Ectodermal cell (in vitro differentiated cells): ENCODE measurements around the gene LY9.

Source experiments
- H3K27ac ChIP-seq: 2 replicates; pipeline ENCODE4 v1.7.0; 2013; ENCODE audit warnings: mild to moderate bottlenecking, low read depth, low read length; ENCODE audit not compliant: insufficient read depth, poor library complexity, severe bottlenecking
- H3K27me3 ChIP-seq: 2 replicates; pipeline ENCODE4 v1.7.0; 2013; ENCODE audit warnings: mild to moderate bottlenecking, low read length; ENCODE audit not compliant: insufficient read depth, control insufficient read depth, poor library complexity, severe bottlenecking
- H3K36me3 ChIP-seq: one replicate; pipeline ENCODE4 v1.7.0; 2013; ENCODE audit warnings: low read length; ENCODE audit not compliant: control insufficient read depth, insufficient read depth
- H3K4me1 ChIP-seq: one replicate; pipeline ENCODE4 v1.7.0; 2013; ENCODE audit warnings: low read length; ENCODE audit not compliant: control insufficient read depth, insufficient read depth
- H3K4me3 ChIP-seq: 2 replicates; pipeline ENCODE4 v1.7.0; 2013; ENCODE audit warnings: low read depth, low read length, control low read depth; ENCODE audit not compliant: insufficient read depth
- H3K9me3 ChIP-seq: 2 replicates; pipeline ENCODE4 v1.7.0; 2013; ENCODE audit warnings: mild to moderate bottlenecking, low read length, moderate library complexity; ENCODE audit not compliant: control insufficient read depth
- WGBS, 2 experiments: methylation state at CpG; one replicate each; pipeline ENCODE4 v1.1.7; 2013; ENCODE audit warnings: missing lambda C conversion rate in 2 of 2; 5-methylcytosine and 5-hydroxymethylcytosine counted together

Gene LY9

GRCh38 chr1:160814316-160814715 lies 18.3 kb downstream of the LY9 start:
- H3K9me3 ChIP-seq, result no peaks in the 10 kb centered on the region
- no peak overlapping the region for H3K27ac ChIP-seq
- WGBS, 2 experiments, result 93 to 94% methylated on average over 6 of the region's 6 CpGs
- H3K4me1 ChIP-seq, result peaks cover 7% of the 10 kb centered on the region
- H3K4me3 ChIP-seq, result no peak overlapping the region
- no peaks in the 10 kb centered on the region for H3K27me3 ChIP-seq
- no peaks in the 10 kb centered on the region for H3K36me3 ChIP-seq

DNA sequence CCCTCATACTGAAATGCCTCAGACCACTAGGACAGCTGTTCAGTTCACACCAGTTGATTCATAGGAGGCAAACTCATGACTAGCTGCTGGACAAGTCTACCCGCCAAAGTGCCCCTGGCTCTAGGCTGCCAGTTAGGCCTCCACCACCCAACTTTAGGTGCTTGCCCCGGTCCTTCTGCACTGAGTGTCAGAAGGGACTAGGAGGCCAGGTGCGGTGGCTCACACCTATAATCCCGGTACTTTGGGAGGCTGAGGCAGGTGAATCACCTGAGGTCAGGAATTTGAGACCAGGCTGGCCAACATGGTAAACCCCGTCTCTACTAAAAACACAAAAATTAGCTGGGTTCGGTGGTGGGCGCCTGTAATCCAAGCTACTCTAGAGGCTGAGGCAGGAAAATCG lies 18.9 kb downstream of the LY9 start:
- peaks cover 7% of the 10 kb centered on the region for H3K4me1 ChIP-seq
- H3K27ac ChIP-seq, result no peak overlapping the region
- no peaks in the 10 kb centered on the region for H3K27me3 ChIP-seq
- no peaks in the 10 kb centered on the region for H3K36me3 ChIP-seq
- WGBS, 2 experiments, result 91% methylated on average over 8 of the region's 8 CpGs
- H3K4me3 ChIP-seq, result no peak overlapping the region
- H3K9me3 ChIP-seq, result no peaks in the 10 kb centered on the region

- Histone ChIP-seq H3K27ac (no peak overlapping the region), H3K27me3 (no peaks in the 10 kb centered on the region), H3K9me3 (no peaks in the 10 kb centered on the region), H3K4me1 (peaks cover 7% of the 10 kb centered on the region), H3K36me3 (no peaks in the 10 kb centered on the region), H3K4me3 (no peak overlapping the region)
- WGBS, 2 experiments, result 65 to 73% methylated on average over 8 to 9 of the region's 9 CpGs
Observed at GRCh38 chr1:160818207-160818937, 22.4 kb downstream of the LY9 start.

DNA sequence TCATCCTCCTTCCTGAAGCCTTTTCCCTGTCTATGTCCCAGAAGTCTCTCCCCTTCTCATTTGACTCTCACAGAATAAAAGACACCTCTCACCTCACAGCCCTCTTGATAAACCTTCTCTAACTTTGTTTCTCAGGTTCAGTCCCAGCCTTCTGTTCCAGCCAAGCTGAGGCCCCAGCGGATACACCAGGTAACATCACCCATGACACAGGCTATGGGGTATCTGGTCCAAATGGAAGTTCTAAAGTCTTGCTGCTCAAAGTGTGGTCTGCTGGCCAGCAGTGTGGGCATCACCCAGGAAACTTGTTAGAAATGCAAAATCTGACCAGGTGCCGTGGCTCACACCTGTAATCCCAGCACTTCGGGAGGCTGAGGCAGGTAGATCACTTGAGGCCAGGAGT lies 23.2 kb downstream of the LY9 start:
- Histone ChIP-seq H3K4me3 (no peak overlapping the region), H3K36me3 (no peaks in the 10 kb centered on the region), H3K9me3 (no peaks in the 10 kb centered on the region), H3K27ac (no peak overlapping the region), H3K4me1 (peaks cover 7% of the 10 kb centered on the region), H3K27me3 (no peaks in the 10 kb centered on the region)
- WGBS, 2 experiments, result 62 to 64% methylated on average over 3 of the region's 3 CpGs

DNA sequence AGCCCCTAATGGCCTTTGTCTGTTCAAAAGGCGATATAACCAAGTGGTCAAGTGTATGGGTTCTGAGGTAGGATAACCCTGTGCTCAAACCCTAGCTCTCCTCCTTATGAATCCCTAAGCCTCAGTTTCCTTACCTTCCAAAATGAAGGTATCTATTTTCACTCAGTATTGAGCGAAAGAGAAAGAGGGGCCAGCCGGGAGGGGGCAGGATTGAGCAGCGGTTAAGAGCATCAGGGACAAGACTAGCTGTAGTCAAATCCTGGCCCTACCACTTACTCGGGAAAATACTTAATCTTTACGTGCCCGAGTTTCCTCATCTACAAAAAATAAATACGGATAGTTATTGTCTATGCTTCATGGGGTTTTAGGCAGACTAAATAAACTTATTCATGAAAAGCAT lies 25.7 kb downstream of the LY9 start:
- Histone ChIP-seq H3K36me3 (no peaks in the 10 kb centered on the region), H3K4me1 (peaks cover 7% of the 10 kb centered on the region), H3K9me3 (no peaks in the 10 kb centered on the region), H3K27me3 (no peaks in the 10 kb centered on the region), H3K4me3 (no peak overlapping the region), H3K27ac (no peak overlapping the region)
- 89 to 90% methylated on average over 8 of the region's 8 CpGs for WGBS, 2 experiments

GRCh38 chr1:160823296-160823695 lies 27.3 kb downstream of the LY9 start:
- Histone ChIP-seq H3K27ac (no peak overlapping the region), H3K36me3 (no peaks in the 10 kb centered on the region), H3K9me3 (no peaks in the 10 kb centered on the region), H3K4me1 (peaks cover 5% of the 10 kb centered on the region), H3K27me3 (no peaks in the 10 kb centered on the region), H3K4me3 (no peak overlapping the region)
- 91% methylated on average over 3 of the region's 3 CpGs for WGBS, 2 experiments

DNA sequence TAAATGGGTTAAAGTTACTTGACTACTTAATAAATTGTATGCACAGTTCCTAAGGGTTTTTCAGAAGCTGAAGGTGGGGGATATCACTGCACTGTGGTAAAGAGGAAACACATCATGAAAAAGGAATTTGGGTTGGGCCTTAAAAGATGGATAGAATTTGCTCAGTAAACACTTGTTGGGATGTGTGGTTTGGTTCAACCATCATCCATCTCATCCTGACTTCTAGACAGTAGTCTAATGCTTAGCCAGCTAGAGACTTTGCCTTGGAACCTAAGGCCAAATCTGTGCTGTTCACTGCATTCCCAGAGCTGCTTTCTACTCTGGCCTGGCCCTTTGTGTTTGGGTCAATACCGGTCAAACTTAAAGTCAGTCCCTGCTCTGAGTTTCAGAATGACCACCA lies 30.6 kb downstream of the LY9 start:
- Histone ChIP-seq H3K27me3 (no peaks in the 10 kb centered on the region), H3K36me3 (no peaks in the 10 kb centered on the region), H3K4me3 (no peak overlapping the region), H3K27ac (no peak overlapping the region), H3K4me1 (no peaks in the 10 kb centered on the region), H3K9me3 (no peaks in the 10 kb centered on the region)
- 85 to 95% methylated on average over 1 of the region's 1 CpG for WGBS, 2 experiments

GRCh38 chr1:160827418-160827817 lies 31.4 kb downstream of the LY9 start:
- 91 to 93% methylated on average over 2 of the region's 2 CpGs for WGBS, 2 experiments
- Histone ChIP-seq H3K27ac (no peak overlapping the region), H3K4me1 (no peaks in the 10 kb centered on the region), H3K36me3 (no peaks in the 10 kb centered on the region), H3K27me3 (no peaks in the 10 kb centered on the region), H3K4me3 (no peak overlapping the region), H3K9me3 (no peaks in the 10 kb centered on the region)

DNA sequence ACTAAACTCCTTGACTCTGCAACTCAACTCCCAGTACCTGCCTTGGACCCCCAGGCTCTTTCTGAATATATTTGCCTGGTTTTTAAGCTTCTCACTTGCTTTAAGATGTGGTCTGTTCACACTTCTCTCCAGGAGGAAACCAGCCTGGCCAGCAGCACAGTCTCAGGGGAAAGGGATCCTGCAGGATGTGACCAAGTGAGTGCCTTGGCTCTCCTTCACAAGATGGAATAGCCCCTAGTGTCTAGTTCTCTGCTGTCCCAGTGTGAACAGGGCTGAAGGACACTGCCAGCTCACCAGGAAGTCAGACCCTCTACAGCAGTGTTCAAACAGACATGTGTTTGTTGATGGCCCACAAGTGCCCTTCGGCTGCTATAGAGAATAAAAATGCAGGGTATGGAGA lies 33.8 kb downstream of the LY9 start:
- no peaks in the 10 kb centered on the region for H3K4me1 ChIP-seq
- no peaks in the 10 kb centered on the region for H3K36me3 ChIP-seq
- no peaks in the 10 kb centered on the region for H3K27me3 ChIP-seq
- 89 to 92% methylated on average over 1 of the region's 1 CpG for WGBS, 2 experiments
- no peak overlapping the region for H3K27ac ChIP-seq
- no peak overlapping the region for H3K4me3 ChIP-seq
- no peaks in the 10 kb centered on the region for H3K9me3 ChIP-seq

GRCh38 chr1:160830321-160831153 lies 34.6 kb downstream of the LY9 start:
- no peaks in the 10 kb centered on the region for H3K27me3 ChIP-seq
- no peak overlapping the region for H3K4me3 ChIP-seq
- no peaks in the 10 kb centered on the region for H3K9me3 ChIP-seq
- H3K27ac ChIP-seq, result no peak overlapping the region
- WGBS, 2 experiments, result 67 to 70% methylated on average over 7 to 8 of the region's 8 CpGs
- H3K36me3 ChIP-seq, result no peaks in the 10 kb centered on the region
- H3K4me1 ChIP-seq, result no peaks in the 10 kb centered on the region
